H1 (cell line): ENCODE results near the gene COQ5. TPM values are rescaled to one million over a fixed set of nuclear protein-coding genes. Genes with fewer than 3 reads are reported as not detected.

Experiments
- CTCF ChIA-PET: fragments of 300-600 bp; sonication (Branson Sonifier 250); formaldehyde crosslinking; loops from one replicate; lab custom pipeline; 2021; ENCODE audit not compliant: partially characterized antibody; lab: Charles Lee
- POLR2A ChIA-PET: fragments of 300-600 bp; sonication (Branson Sonifier 250); formaldehyde crosslinking; loops from one replicate; lab custom pipeline; 2021; ENCODE audit warnings: inconsistent platforms; ENCODE audit not compliant: partially characterized antibody; lab: Charles Lee
- DNase-seq, 2 experiments: peaks; one replicate each; pipeline versions ENCODE4 v3.0.0 to v3.0.0-alpha.2; 2010 to 2022; ENCODE audit warnings: low spot score in 2 of 2, low read depth in 1 of 2, mixed read lengths in 1 of 2
- FAIRE-seq: peaks from 2 replicates; lab custom pipeline; 2011; peaks lifted over from hg19 to GRCh38; lab: Jason Lieb, UNC
- H2AFZ ChIP-seq: 2 replicates; pipeline ENCODE4 v1.8.1; 2012; ENCODE audit warnings: low read length, inconsistent platforms
- H2AK5ac ChIP-seq: 2 replicates; pipeline ENCODE4 v1.6.1; 2013; ENCODE audit warnings: low read depth, low read length
- H2BK120ac ChIP-seq: replicated peaks from 2 replicates; pipeline ENCODE3; 2013; ENCODE audit warnings: low read depth, low read length, inconsistent platforms
- H2BK12ac ChIP-seq: 2 replicates; pipeline ENCODE4 v1.6.1; 2013; ENCODE audit warnings: low read depth, low read length
- H2BK15ac ChIP-seq: 2 replicates; pipeline ENCODE4 v1.6.1; 2013; ENCODE audit warnings: low read length
- H2BK20ac ChIP-seq: 2 replicates; pipeline ENCODE4 v1.6.1; 2013; ENCODE audit warnings: low read length
- H2BK5ac ChIP-seq: 2 replicates; pipeline ENCODE4 v1.6.1; 2013; ENCODE audit warnings: low read depth, low read length
- H3K14ac ChIP-seq: 2 replicates; pipeline ENCODE4 v1.6.1; 2013; ENCODE audit warnings: inconsistent platforms; ENCODE audit not compliant: insufficient read length
- H3K18ac ChIP-seq: 2 replicates; pipeline ENCODE4 v1.6.1; 2013; ENCODE audit warnings: low read length; ENCODE audit errors: extremely low read depth
- H3K23ac ChIP-seq: 2 replicates; pipeline ENCODE4 v1.6.1; 2013; ENCODE audit warnings: inconsistent platforms; ENCODE audit not compliant: insufficient read length
- H3K23me2 ChIP-seq: 2 replicates; pipeline ENCODE4 v1.6.1; 2013; ENCODE audit warnings: low read depth, low read length
- H3K27ac ChIP-seq: 2 replicates; pipeline ENCODE4 v1.6.1; 2011; ENCODE audit warnings: low read depth, low read length, inconsistent platforms
- H3K27me3 ChIP-seq, 4 experiments: replicated peaks in 1 of 4; 1 replicate in 1 of 4; 2 replicates in 3 of 4; pipeline versions ENCODE4 v1.6.1 to v1.8.1; 2011 to 2013; ENCODE audit warnings: low read length in 3 of 4, mild to moderate bottlenecking in 3 of 4, inconsistent platforms in 2 of 4, mixed read lengths in 2 of 4, moderate library complexity in 1 of 4; ENCODE audit not compliant: control insufficient read depth in 3 of 4, insufficient read depth in 3 of 4; ENCODE audit errors: extremely low read depth in 1 of 4
- H3K36me3 ChIP-seq, 4 experiments: 2 replicates each; pipeline versions ENCODE4 v1.6.1 to v1.8.1; 2011 to 2013; ENCODE audit warnings: mild to moderate bottlenecking in 4 of 4, low read length in 3 of 4, moderate library complexity in 2 of 4, control low read depth in 1 of 4, inconsistent platforms in 1 of 4; ENCODE audit not compliant: insufficient read depth in 4 of 4, control insufficient read depth in 2 of 4
- H3K4ac ChIP-seq: replicated peaks from 2 replicates; pipeline ENCODE3; 2013; ENCODE audit warnings: low read length, low read depth, mixed read lengths, inconsistent platforms; ENCODE audit not compliant: insufficient read length
- H3K4me1 ChIP-seq, 4 experiments: replicated peaks in 1 of 4; 1 replicate in 1 of 4; 2 replicates in 3 of 4; pipeline versions ENCODE4 v1.6.1 to v1.8.1; 2011 to 2013; ENCODE audit warnings: low read length in 3 of 4, inconsistent platforms in 2 of 4, mixed read lengths in 1 of 4; ENCODE audit not compliant: insufficient read depth in 4 of 4, control insufficient read depth in 3 of 4
- H3K4me2 ChIP-seq, 2 experiments: 2 replicates each; pipeline versions ENCODE4 v1.6.1 to v1.8.1; 2011 to 2013; ENCODE audit warnings: low read depth in 2 of 2, low read length in 2 of 2, control low read depth in 1 of 2, inconsistent platforms in 1 of 2, mild to moderate bottlenecking in 1 of 2; ENCODE audit not compliant: insufficient read depth in 1 of 2
- H3K4me3 ChIP-seq, 4 experiments: fragments of 200-600, 300-600 bp in 1 of 4; sonication (generic), shearing (Covaris generic), sonication (Bioruptor Twin) in 1 of 4; 2 replicates each; pipeline versions ENCODE4 v1.5.1 to v1.8.1; 2011 to 2016; ENCODE audit warnings: low read length in 4 of 4, low read depth in 3 of 4, control low read depth in 2 of 4, inconsistent platforms in 2 of 4, mild to moderate bottlenecking in 2 of 4, mixed read lengths in 1 of 4, moderate library complexity in 1 of 4; ENCODE audit not compliant: insufficient read depth in 2 of 4; ENCODE audit errors: extremely low read depth in 1 of 4
- H3K56ac ChIP-seq: replicated peaks from 2 replicates; pipeline ENCODE3; 2013; ENCODE audit warnings: low read depth, mild to moderate bottlenecking, mixed read lengths, low read length, inconsistent platforms; ENCODE audit not compliant: insufficient read length
- H3K79me1 ChIP-seq: 2 replicates; pipeline ENCODE4 v1.6.1; 2013; ENCODE audit warnings: low read depth, low read length, control low read depth
- H3K79me2 ChIP-seq, 2 experiments: 2 replicates each; pipeline versions ENCODE4 v1.6.1 to v1.8.1; 2012 to 2013; ENCODE audit warnings: low read length in 2 of 2, mild to moderate bottlenecking in 2 of 2, inconsistent platforms in 1 of 2; ENCODE audit not compliant: insufficient read depth in 2 of 2, control insufficient read depth in 1 of 2
- H3K9ac ChIP-seq, 4 experiments: replicated peaks in 1 of 4; 1 replicate in 1 of 4; 2 replicates in 3 of 4; pipeline versions ENCODE4 v1.6.1 to v1.8.1; 2011 to 2013; ENCODE audit warnings: low read depth in 3 of 4, low read length in 3 of 4, control low read depth in 2 of 4, mild to moderate bottlenecking in 2 of 4, moderate library complexity in 2 of 4, inconsistent platforms in 1 of 4; ENCODE audit errors: extremely low read depth in 1 of 4
- H3K9me3 ChIP-seq, 2 experiments: 2 replicates each; pipeline versions ENCODE4 v1.6.1 to v1.8.1; 2012 to 2013; ENCODE audit warnings: mild to moderate bottlenecking in 2 of 2, moderate library complexity in 2 of 2, control low read depth in 1 of 2, inconsistent platforms in 1 of 2, low read depth in 1 of 2, low read length in 1 of 2, mixed read lengths in 1 of 2; ENCODE audit not compliant: insufficient read depth in 2 of 2
- H4K20me1 ChIP-seq, 2 experiments: replicated peaks in 1 of 2; 2 replicates each; pipeline versions ENCODE3 to v1.8.1; 2011 to 2013; ENCODE audit warnings: inconsistent platforms in 2 of 2, low read length in 2 of 2, mild to moderate bottlenecking in 1 of 2; ENCODE audit not compliant: insufficient read depth in 2 of 2, control insufficient read depth in 1 of 2
- H4K5ac ChIP-seq: 2 replicates; pipeline ENCODE4 v1.6.1; 2013; ENCODE audit warnings: low read length, low read depth, mixed read lengths, inconsistent platforms; ENCODE audit not compliant: insufficient read length
- H4K8ac ChIP-seq: 2 replicates; pipeline ENCODE4 v1.8.0; 2013; ENCODE audit warnings: mild to moderate bottlenecking, moderate library complexity, low read length, inconsistent platforms; ENCODE audit not compliant: insufficient read depth; ENCODE audit errors: extremely low read depth
- H4K91ac ChIP-seq: replicated peaks from 2 replicates; pipeline ENCODE3; 2013; ENCODE audit warnings: low read length, mixed read lengths, inconsistent platforms; ENCODE audit not compliant: insufficient read length
- BRCA1 ChIP-seq: IDR thresholded peaks from 2 replicates; pipeline ENCODE4 v1.6.1; 2012; ENCODE audit warnings: low read depth, low read length, improper control_type of control experiment
- CTBP2 ChIP-seq: IDR thresholded peaks from 2 replicates; pipeline ENCODE4 v1.7.0; 2011; ENCODE audit warnings: borderline replicate concordance, mild to moderate bottlenecking, moderate library complexity, mixed read lengths, low read length; ENCODE audit not compliant: insufficient read depth, insufficient read length
- CTCF ChIP-seq, 3 experiments: IDR thresholded peaks; 1 replicate in 2 of 3; 2 replicates in 1 of 3; pipeline versions ENCODE4 v1.5.1 to v1.6.1; 2011; ENCODE audit warnings: low read length in 3 of 3, mild to moderate bottlenecking in 3 of 3, inconsistent platforms in 2 of 3, low read depth in 1 of 3, moderate library complexity in 1 of 3; ENCODE audit not compliant: insufficient read depth in 1 of 3; ENCODE audit errors: control extremely low read depth in 1 of 3
- KDM1A ChIP-seq: fragments of 200-600, 300-600 bp; sonication (generic); IDR thresholded peaks from 2 replicates; pipeline ENCODE4 v1.7.1; 2016; ENCODE audit warnings: mild to moderate bottlenecking, low read length, borderline replicate concordance
- PHF8 ChIP-seq: fragments of 200-600 bp; sonication (generic); conservative IDR thresholded peaks from 2 replicates; pipeline ENCODE4 v1.7.1; 2012; ENCODE audit warnings: low read depth, mild to moderate bottlenecking, inconsistent platforms, low read length, moderate library complexity
- POU5F1 ChIP-seq: IDR thresholded peaks from 2 replicates; pipeline ENCODE4 v1.6.1; 2011; ENCODE audit warnings: low read depth, mild to moderate bottlenecking, low read length, moderate library complexity
- RFX5 ChIP-seq: IDR thresholded peaks from 2 replicates; pipeline ENCODE4 v1.6.1; 2011; ENCODE audit warnings: low read depth, low read length, improper control_type of control experiment, borderline replicate concordance
- SP1 ChIP-seq: IDR thresholded peaks from 2 replicates; pipeline ENCODE4 v1.6.1; 2011; ENCODE audit warnings: low read depth, low read length
- TBP ChIP-seq: IDR thresholded peaks from 2 replicates; pipeline ENCODE4 v1.6.1; 2011; ENCODE audit warnings: low read depth, low read length, improper control_type of control experiment
- YY1 ChIP-seq: IDR thresholded peaks from 2 replicates; pipeline ENCODE4 v1.6.1; 2011; ENCODE audit warnings: low read depth, mild to moderate bottlenecking, low read length
- WGBS, 2 experiments: shearing (Covaris generic) in 1 of 2; methylation state at CpG; one replicate each; pipeline versions ENCODE4 v1.1.6 to v1.1.7; 2013 to 2015; ENCODE audit warnings: low lambda C conversion rate in 2 of 2, mixed read lengths in 2 of 2, inconsistent platforms in 1 of 2, low coverage in 1 of 2, missing lambda C conversion rate in 1 of 2; ENCODE audit not compliant: insufficient replicate concordance in 2 of 2, insufficient coverage in 1 of 2, insufficient read length in 1 of 2; ENCODE audit errors: extremely low coverage in 1 of 2, missing lambda C conversion rate in 1 of 2; 5-methylcytosine and 5-hydroxymethylcytosine counted together
- polyA plus RNA-seq, 7 experiments: library from polyadenylated mRNA; depleted of rRNA in 3 of 7; stranded (reverse) in 5 of 7; unstranded in 2 of 7; fragments of >200 nt in 5 of 7; fragments of 200-250 nt in 2 of 7; gene quantifications; 1 replicate in 5 of 7; 2 replicates in 1 of 7; 4 replicates in 1 of 7; pipeline versions ENCODE4 v1.2.1 to v1.2.3, GENCODE V29; 2011 to 2013; ENCODE audit warnings: missing spikeins in 2 of 7, mixed read lengths in 2 of 7
- total RNA-seq: library from RNA; stranded (reverse); fragmentation: NEBNext Ultra II Directional; extraction: Animal tissue kit (Norgen Biotek cat#: 25700); gene quantifications from 2 replicates; pipeline ENCODE4 v1.2.1, GENCODE V29; 2021

The COQ5 gene
- total and polyA plus RNA-seq, 2 of the 8 experiments (the other 6 are each of a cell fraction or from before 2014, with no cell fraction given), result 35.1 to 35.8 TPM

- peaks cover 2 to 29% (median 9%) of the 10 kb centered on the region in 4 experiments; a peak in 6 of 8 replicates for H3K36me3 ChIP-seq
- H3K14ac ChIP-seq, result no peak overlapping the region
- no peak overlapping the region for H4K91ac ChIP-seq
- H3K4ac ChIP-seq, result no peak overlapping the region
- no peak overlapping the region for H3K56ac ChIP-seq
- H2BK5ac ChIP-seq, result no peak overlapping the region
- no peak overlapping the region for H2BK12ac ChIP-seq
- no peak overlapping the region for H2AK5ac ChIP-seq
- no peak overlapping the region for H3K4me3 ChIP-seq
- WGBS, 2 experiments, result 96% methylated on average over 8 of the region's 8 CpGs; no CpG with 5 or more reads in 1 of the 2 experiments
- H3K9ac ChIP-seq, result no peak overlapping the region
- no peaks in the 10 kb centered on the region for H3K23me2 ChIP-seq
- H3K23ac ChIP-seq, result no peak overlapping the region
- H2AFZ ChIP-seq, result no peak overlapping the region
- no peak overlapping the region for H3K27ac ChIP-seq
- peaks cover 5 to 9% (median 6%) of the 10 kb centered on the region in 4 experiments; a peak in 5 of 7 replicates for H3K4me1 ChIP-seq
- TF ChIP-seq TBP (no peak), YY1 (no peak), CTCF (IDR thresholded peaks at IDR 0.05; ENCODE audit: control extremely low read depth in 1 of 3, insufficient read depth in 1 of 3, low read depth in 1 of 3, low read length in 3 of 3) (no peak), PHF8 (no peak), CTBP2 (no peak), SP1 (no peak), BRCA1 (no peak), POU5F1 (no peak), KDM1A (no peak), RFX5 (no peak)
- no peak overlapping the region for H4K8ac ChIP-seq
- H3K79me1 ChIP-seq, result no peaks in the 10 kb centered on the region
- H4K20me1 ChIP-seq, result no peaks in the 10 kb centered on the region
- DNase-seq (no peak), FAIRE-seq (no peak)
- H2BK20ac ChIP-seq, result no peak overlapping the region
- no peaks in the 10 kb centered on the region for H3K9me3 ChIP-seq
- CTCF ChIA-PET, result interaction anchor here (0.7 kb wide), 1 partner anchor 199 kb away, joined by 3 read pairs; no protein-coding TSS in a partner anchor
- H3K79me2 ChIP-seq, result no peaks in the 10 kb centered on the region
- no peak overlapping the region for H4K5ac ChIP-seq
- POLR2A ChIA-PET, result interaction anchor here (0.6 to 4.3 kb wide), 7 partner anchors 8 to 59 kb away, joined by 3 to 27 read pairs (median 5); partner anchors contain the start of genes COQ5 and DYNLL1
- H2BK120ac ChIP-seq, result no peak overlapping the region
- no peaks in the 10 kb centered on the region for H3K27me3 ChIP-seq
- no peak overlapping the region for H2BK15ac ChIP-seq
- H3K18ac ChIP-seq, result no peak overlapping the region
- no peak overlapping the region for H3K4me2 ChIP-seq
Measured at GRCh38 chr12:120508537-120508936, 20.4 kb downstream of the COQ5 start.
